Natural killer cell treated with Interleukin-12 subunit alpha and Interleukin-12 subunit beta and Interleukin-15 and Interleukin-18, amount 100 ng/mL, for 72 hours (primary cell): ENCODE data around the gene NPR3. TPM values are rescaled to one million over a fixed set of nuclear protein-coding genes. Genes with fewer than 3 reads are reported as not detected.
A peak's percentile ranks its signal among the peaks of the same experiment; 100 is the strongest.

ENCODE experiments used
- ATAC-seq, 2 donors: fragments of 150-1000 bp; cut with Tn5 transposase in 1 of 2; sonication (Bioruptor Pico), chemical (Tn5 transposase) in 1 of 2; 2 replicates each; pipeline ENCODE4 v1.10.0; 2021
- DNase-seq: peaks from one replicate; pipeline ENCODE4 v3.0.0; 2022; ENCODE audit warnings: low spot score
- H3K27ac Mint-ChIP-seq, 2 donors: 1 replicate in 1 of 2; 2 replicates in 1 of 2; pipeline ENCODE4 v1.8.0; 2022; ENCODE audit warnings: mixed read lengths in 2 of 2, mild to moderate bottlenecking in 1 of 2, moderate library complexity in 1 of 2
- H3K27me3 Mint-ChIP-seq, 2 donors: 1 replicate in 1 of 2; 2 replicates in 1 of 2; pipeline ENCODE4 v1.8.0; 2022; ENCODE audit warnings: mixed read lengths in 2 of 2
- H3K36me3 Mint-ChIP-seq: one replicate; pipeline ENCODE4 v1.8.0; 2022; ENCODE audit warnings: mixed read lengths
- H3K4me1 Mint-ChIP-seq, 2 donors: 1 replicate in 1 of 2; 2 replicates in 1 of 2; pipeline ENCODE4 v1.8.0; 2022; ENCODE audit warnings: low read depth in 2 of 2, mixed read lengths in 2 of 2, mild to moderate bottlenecking in 1 of 2
- H3K4me3 Mint-ChIP-seq: one replicate; pipeline ENCODE4 v1.8.0; 2022; ENCODE audit warnings: mixed read lengths
- H3K9me3 Mint-ChIP-seq: 2 replicates; pipeline ENCODE4 v1.8.0; 2022; ENCODE audit warnings: mixed read lengths
- total RNA-seq, 2 donors: library from RNA; stranded (reverse); gene quantifications; one replicate each; pipeline ENCODE4 v1.2.3, GENCODE V29; 2022

NPR3 gene
- total RNA-seq, 2 donors from 2014 or later = 0.10 TPM; not detected in 1

- H3K4me1 Mint-ChIP-seq = peaks cover 0 to 4% of the 10 kb centered on the region in 2 donors
- H3K27ac Mint-ChIP-seq = no peak overlapping the region
- no peak for ATAC-seq
Measured at GRCh38 chr5:32814620-32815019, 103.5 kb downstream of the NPR3 start.

DNA sequence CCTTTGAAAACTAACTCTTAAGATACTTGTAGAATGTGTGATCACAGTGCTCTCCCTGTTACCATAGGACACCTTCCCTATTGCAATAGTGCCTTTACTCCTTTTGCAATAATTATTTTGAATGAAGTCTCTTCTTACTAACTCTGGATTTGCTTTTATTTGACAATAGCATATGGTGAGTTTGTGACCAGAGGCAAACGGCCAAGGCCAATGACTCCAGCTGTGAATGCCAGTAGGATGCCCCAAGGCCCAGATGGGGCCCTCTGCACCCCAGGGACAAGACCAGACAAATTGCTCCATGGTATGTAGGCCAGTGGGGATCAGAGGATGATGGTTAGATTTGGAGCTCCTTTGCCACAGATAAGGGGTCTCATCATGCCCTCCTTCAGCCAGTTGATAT lies 116.9 kb downstream of the NPR3 start:
- no peaks in the 10 kb centered on the region for H3K36me3 Mint-ChIP-seq
- no peak for DNase-seq
- no peak for ATAC-seq
- no peak overlapping the region for H3K4me3 Mint-ChIP-seq
- H3K4me1 Mint-ChIP-seq = peaks cover 4 to 5% of the 10 kb centered on the region in 2 donors
- no peaks in the 10 kb centered on the region for H3K27me3 Mint-ChIP-seq
- no peaks in the 10 kb centered on the region for H3K9me3 Mint-ChIP-seq
- no peak overlapping the region for H3K27ac Mint-ChIP-seq

More at GRCh38 chr5:32814620-32815019, 103.5 kb downstream of the NPR3 start:
- no peaks in the 10 kb centered on the region for H3K9me3 Mint-ChIP-seq
- DNase-seq = no peak
- H3K4me3 Mint-ChIP-seq = no peak overlapping the region
- no peaks in the 10 kb centered on the region for H3K36me3 Mint-ChIP-seq
- peaks cover 7 to 23% of the 10 kb centered on the region in 2 donors for H3K27me3 Mint-ChIP-seq

GRCh38 chr5:32828492-32828891 lies 117.4 kb downstream of the NPR3 start:
- no peaks in the 10 kb centered on the region for H3K9me3 Mint-ChIP-seq
- no peak for DNase-seq
- no peaks in the 10 kb centered on the region for H3K27me3 Mint-ChIP-seq
- no peak for ATAC-seq
- no peak overlapping the region for H3K27ac Mint-ChIP-seq
- H3K36me3 Mint-ChIP-seq = no peaks in the 10 kb centered on the region
- H3K4me1 Mint-ChIP-seq = peaks cover 7 to 10% of the 10 kb centered on the region in 2 donors
- H3K4me3 Mint-ChIP-seq = no peak overlapping the region

- Mint-ChIP-seq H3K27me3 (no peaks in the 10 kb centered on the region), H3K36me3 (no peaks in the 10 kb centered on the region), H3K27ac (no peak overlapping the region), H3K4me3 (no peak overlapping the region), H3K4me1 (peaks cover 14 to 24% of the 10 kb centered on the region in 2 donors), H3K9me3 (no peaks in the 10 kb centered on the region)
- DNase-seq = no peak
- no peak for ATAC-seq
Measured at GRCh38 chr5:32831624-32832023, 120.5 kb downstream of the NPR3 start.

- no peaks in the 10 kb centered on the region for H3K36me3 Mint-ChIP-seq
- ATAC-seq (no peak), DNase-seq (no peak)
- H3K27me3 Mint-ChIP-seq = peaks cover 0 to 3% of the 10 kb centered on the region in 2 donors
- no peak overlapping the region for H3K27ac Mint-ChIP-seq
- H3K4me1 Mint-ChIP-seq = peaks cover 14 to 24% of the 10 kb centered on the region in 2 donors
- no peak overlapping the region for H3K4me3 Mint-ChIP-seq
- H3K9me3 Mint-ChIP-seq = no peaks in the 10 kb centered on the region
Measured at GRCh38 chr5:32833127-32833526, 122.0 kb downstream of the NPR3 start.

GRCh38 chr5:32833663-32834062 lies 122.5 kb downstream of the NPR3 start:
- ATAC-seq (peak in 1 of 2 donors; percentile 67), DNase-seq (no peak)
- H3K4me1 Mint-ChIP-seq = peaks cover 14 to 24% of the 10 kb centered on the region in 2 donors
- H3K27ac Mint-ChIP-seq = no peak overlapping the region
- no peaks in the 10 kb centered on the region for H3K9me3 Mint-ChIP-seq
- peaks cover 0 to 3% of the 10 kb centered on the region in 2 donors for H3K27me3 Mint-ChIP-seq
- H3K36me3 Mint-ChIP-seq = no peaks in the 10 kb centered on the region
- no peak overlapping the region for H3K4me3 Mint-ChIP-seq

DNA sequence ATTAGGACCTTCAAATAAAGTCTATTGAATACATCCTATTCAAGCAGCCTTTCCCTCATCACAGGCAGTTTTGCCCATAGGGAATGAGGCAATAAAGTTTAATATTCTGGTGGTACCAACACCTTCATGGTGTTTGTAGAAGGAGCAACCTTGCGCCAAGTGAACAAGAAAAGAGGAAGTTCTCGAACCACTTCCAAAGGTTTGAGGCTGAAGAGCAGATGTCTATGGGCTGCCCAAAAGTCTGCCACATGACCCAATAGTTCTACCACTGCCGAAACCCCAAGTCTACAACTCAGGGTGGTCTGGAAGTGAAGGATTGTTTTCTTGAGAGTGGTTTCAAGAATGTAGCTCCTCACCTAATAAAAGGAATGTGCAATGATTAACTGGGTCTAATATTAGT lies 123.1 kb downstream of the NPR3 start:
- ATAC-seq (no peak), DNase-seq (no peak)
- Mint-ChIP-seq H3K27me3 (peaks cover 0 to 3% of the 10 kb centered on the region in 2 donors), H3K36me3 (no peaks in the 10 kb centered on the region), H3K27ac (no peak overlapping the region), H3K4me3 (no peak overlapping the region), H3K4me1 (peaks cover 14 to 24% of the 10 kb centered on the region in 2 donors), H3K9me3 (no peaks in the 10 kb centered on the region)

DNA sequence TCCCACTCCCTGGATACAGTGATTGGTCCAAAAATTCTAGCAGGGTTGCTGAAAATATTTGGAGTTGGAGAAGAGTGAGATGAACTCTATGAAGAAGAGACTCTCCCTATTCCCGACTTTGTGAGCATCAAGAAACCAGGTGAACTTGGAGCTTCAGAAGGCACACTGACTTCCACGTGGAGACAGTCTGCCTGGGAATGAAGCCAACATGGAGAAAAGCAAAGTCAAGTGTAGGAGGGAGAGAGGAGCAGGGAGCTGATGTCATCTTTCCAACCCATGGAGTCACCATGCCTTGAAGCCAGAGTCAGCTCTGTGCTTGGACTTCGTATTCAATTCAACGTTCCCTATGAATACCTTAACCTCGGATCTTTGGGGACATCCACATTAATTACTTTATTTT lies 125.1 kb downstream of the NPR3 start:
- Mint-ChIP-seq H3K4me3 (no peak overlapping the region), H3K9me3 (no peaks in the 10 kb centered on the region), H3K4me1 (peaks cover 14 to 24% of the 10 kb centered on the region in 2 donors), H3K27ac (no peak overlapping the region), H3K27me3 (peaks cover 0 to 3% of the 10 kb centered on the region in 2 donors), H3K36me3 (no peaks in the 10 kb centered on the region)
- ATAC-seq (no peak), DNase-seq (no peak)

DNA sequence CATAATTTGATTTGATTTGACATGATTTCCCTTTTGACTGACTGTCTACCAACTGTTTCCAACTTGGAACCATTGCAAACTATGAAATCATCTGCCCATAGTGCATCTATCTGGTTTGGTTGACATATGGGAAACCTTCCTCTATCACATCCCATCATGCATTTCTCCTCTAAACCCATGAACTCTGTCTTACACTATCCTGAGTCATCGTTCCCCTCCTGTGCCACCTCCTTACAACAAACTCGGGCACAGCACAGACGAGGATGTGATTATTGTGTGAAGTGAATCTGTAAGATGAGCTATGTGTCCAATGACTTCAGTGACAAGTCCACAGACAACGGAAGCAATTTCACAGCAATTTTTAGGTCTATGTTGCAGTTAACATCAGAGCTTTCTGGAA lies 126.1 kb downstream of the NPR3 start:
- no peaks in the 10 kb centered on the region for H3K9me3 Mint-ChIP-seq
- no peak for ATAC-seq
- no peak for DNase-seq

DNA sequence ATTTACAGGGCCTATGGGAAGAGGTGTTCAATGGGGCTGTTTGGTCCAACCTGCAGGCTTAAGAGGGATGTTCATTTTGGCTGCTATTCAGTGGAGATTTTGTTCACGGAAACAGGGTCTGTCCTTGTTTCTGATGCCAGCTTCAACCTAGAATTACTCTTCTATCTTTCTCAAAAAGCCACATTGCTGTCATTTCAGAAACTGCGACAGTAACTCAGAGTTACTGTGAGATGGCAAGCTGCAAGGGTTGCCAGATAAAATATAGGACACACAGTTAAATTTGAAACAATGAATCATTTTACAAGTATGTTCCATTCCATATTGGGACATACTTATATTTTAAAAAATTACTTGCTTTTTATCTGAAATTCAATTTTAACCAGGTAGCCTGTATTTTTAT lies 128.0 kb downstream of the NPR3 start:
- ATAC-seq = no peak
- H3K27ac Mint-ChIP-seq = no peak overlapping the region

More for the DNA sequence above, 126.1 kb downstream of the NPR3 start:
- H3K4me3 Mint-ChIP-seq = no peak overlapping the region
- peaks cover 0 to 3% of the 10 kb centered on the region in 2 donors for H3K27me3 Mint-ChIP-seq
- peaks cover 20 to 32% of the 10 kb centered on the region in 2 donors for H3K4me1 Mint-ChIP-seq
- H3K36me3 Mint-ChIP-seq = no peaks in the 10 kb centered on the region
- no peak overlapping the region for H3K27ac Mint-ChIP-seq

GRCh38 chr5:32840606-32841005 lies 129.5 kb downstream of the NPR3 start:
- no peak for DNase-seq
- no peaks in the 10 kb centered on the region for H3K36me3 Mint-ChIP-seq
- no peak for ATAC-seq
- H3K9me3 Mint-ChIP-seq = no peaks in the 10 kb centered on the region
- H3K4me1 Mint-ChIP-seq = peaks cover 12 to 23% of the 10 kb centered on the region in 2 donors
- H3K4me3 Mint-ChIP-seq = no peak overlapping the region
- no peak overlapping the region for H3K27ac Mint-ChIP-seq
- peaks cover 0 to 3% of the 10 kb centered on the region in 2 donors for H3K27me3 Mint-ChIP-seq

More for the DNA sequence above, 128.0 kb downstream of the NPR3 start:
- Mint-ChIP-seq H3K27me3 (peaks cover 0 to 3% of the 10 kb centered on the region in 2 donors), H3K4me1 (peaks cover 9 to 26% of the 10 kb centered on the region in 2 donors), H3K4me3 (no peak overlapping the region), H3K9me3 (no peaks in the 10 kb centered on the region), H3K36me3 (no peaks in the 10 kb centered on the region)
- DNase-seq = no peak

Other genes with a start within 250 kb of the NPR3 start
- 100 to 1,000 TPM; 195 to 273 TPM for gene SUB1, start 125.8 kb upstream of the NPR3 start, total RNA-seq